Spleen (tissue), 11 donors: Measurements from ENCODE around the gene PITPNC1. TPM values are rescaled to one million over a fixed set of nuclear protein-coding genes. Genes with fewer than 3 reads are reported as not detected.

Experiments used
- DNase-seq: peaks from one replicate; pipeline ENCODE4 v3.0.0-alpha.2; 2020
- H3K27ac ChIP-seq, 8 donors: fragments of 200-600 bp; sonication (generic) in 7 of 8; 1 replicate in 4 of 8; 2 replicates in 4 of 8; pipeline versions ENCODE4 v1.5.0 to v1.8.0; 2016 to 2021; ENCODE audit warnings: inconsistent platforms in 4 of 8, mild to moderate bottlenecking in 4 of 8, moderate library complexity in 1 of 8
- H3K27me3 ChIP-seq, 7 donors: fragments of 200-600 bp; sonication (generic) in 6 of 7; replicated peaks in 1 of 7; 1 replicate in 4 of 7; 2 replicates in 3 of 7; pipeline versions ENCODE4 v1.5.0 to v1.8.0; 2016 to 2021; ENCODE audit warnings: inconsistent platforms in 3 of 7, mild to moderate bottlenecking in 1 of 7
- H3K36me3 ChIP-seq, 6 donors: fragments of 200-600 bp; sonication (generic) in 5 of 6; 1 replicate in 4 of 6; 2 replicates in 2 of 6; pipeline versions ENCODE4 v1.5.0 to v1.8.0; 2016 to 2021; ENCODE audit warnings: inconsistent platforms in 2 of 6
- H3K4me1 ChIP-seq, 6 donors: fragments of 200-600 bp; sonication (generic) in 5 of 6; 1 replicate in 3 of 6; 2 replicates in 3 of 6; pipeline versions ENCODE4 v1.5.0 to v1.8.0; 2016 to 2021; ENCODE audit warnings: inconsistent platforms in 3 of 6
- H3K4me3 ChIP-seq, 8 donors: fragments of 200-600 bp; sonication (generic) in 7 of 8; 1 replicate in 4 of 8; 2 replicates in 4 of 8; pipeline versions ENCODE4 v1.5.0 to v1.8.0; 2016 to 2021; ENCODE audit warnings: inconsistent platforms in 4 of 8, mild to moderate bottlenecking in 4 of 8, moderate library complexity in 2 of 8
- H3K9me3 ChIP-seq, 8 donors: fragments of 200-600 bp; sonication (generic) in 7 of 8; 1 replicate in 4 of 8; 2 replicates in 4 of 8; pipeline versions ENCODE4 v1.5.0 to v1.8.0; 2016 to 2021; ENCODE audit warnings: inconsistent platforms in 4 of 8
- POLR2A ChIP-seq, 3 donors: fragments of 450-650 bp; IDR thresholded peaks; one replicate each; pipeline ENCODE4 v1.5.1; 2017; ENCODE audit warnings: antibody characterized with exemption in 3 of 3, mild to moderate bottlenecking in 1 of 3
- POLR2AphosphoS5 ChIP-seq, 3 donors: sonication (generic); formaldehyde crosslinking; IDR thresholded peaks; one replicate each; pipeline ENCODE4 v1.5.1; 2017; ENCODE audit warnings: antibody characterized with exemption in 3 of 3
- WGBS, 5 donors: extraction: QIAGEN DNeasy Blood & Tissue Kit in 3 of 5; methylation state at CpG; one replicate each; pipeline versions ENCODE4 v1.1.5 to v1.1.7; 2013 to 2018; 5-methylcytosine and 5-hydroxymethylcytosine counted together
- intact Hi-C: fragments of 100-400 bp; cut with DNase I; formaldehyde crosslinking; loops from one replicate; pipeline ENCODE4 v1.15.0; 2023; ENCODE audit warnings: low total_unique reads
- polyA plus RNA-seq, 3 donors: library from polyadenylated mRNA; stranded (reverse); fragments of 200-250 nt; gene quantifications; one replicate each; pipeline ENCODE4 v1.2.1, GENCODE V29; 2013
- total RNA-seq, 7 donors: library from RNA; depleted of rRNA in 3 of 7; stranded (reverse); fragments of >200 nt in 3 of 7; fragmentation: NEBNext Ultra II Directional in 4 of 7; extraction: Animal tissue kit (Norgen Biotek cat#: 25700) in 4 of 7; gene quantifications; one replicate each; pipeline versions ENCODE4 v1.1.0 to v1.2.1, GENCODE V29; 2016 to 2021
- TF ChIP-seq, protein P1 (sequence below), 11 experiments: fragments of 200-600 bp in 7 of 11; fragments of 450-650 bp in 4 of 11; sonication (generic) in 4 of 11; IDR thresholded peaks in 8 of 11; conservative IDR thresholded peaks in 3 of 11; 1 replicate in 7 of 11; 2 replicates in 4 of 11; pipeline versions ENCODE4 v1.4.0 to v1.8.0; 2016 to 2021; ENCODE audit warnings: antibody characterized with exemption in 11 of 11, inconsistent platforms in 4 of 11, mild to moderate bottlenecking in 1 of 11
- donor health status: healthy with polysubstance abuse.
- donor health status: DM: no; HTN: no; CAD: no; lungs with moderate emphysema.
- donor health status: DM: no; HTN: no; CAD: no.
- donor health status: Bipolar disorder and iron deficiency.
- donor health status: healthy.
- donor health status: DM: no; HTN: no; CAD: no.
- donor health status: DM: yes; HTN: yes; CAD: no.

The PITPNC1 gene
- total and polyA plus RNA-seq, 10 donors, result 5.8 to 33.8 (median 18.8) TPM

DNA sequence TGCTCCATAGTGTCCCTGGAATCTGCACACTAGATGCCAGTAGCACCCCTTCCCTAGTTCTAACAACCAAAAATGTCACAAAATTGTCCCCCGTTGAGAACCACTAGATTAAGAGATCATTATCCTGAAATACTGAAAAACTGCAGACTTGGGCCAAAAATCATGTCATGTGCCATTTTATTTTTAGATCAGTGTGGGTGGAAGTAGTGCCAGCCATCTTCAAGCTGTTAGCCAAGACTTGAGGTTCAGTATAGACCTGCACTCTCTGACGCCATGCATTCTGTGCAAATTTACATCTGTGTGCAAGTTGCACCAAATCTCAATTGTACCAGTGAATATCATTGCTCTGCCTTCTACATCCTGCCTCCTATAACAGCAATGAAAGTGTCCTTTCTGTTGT, 309.2 kb downstream of the PITPNC1 start:
- Histone ChIP-seq H3K4me1 (peaks cover 0 to 6% (median 4%) of the 10 kb centered on the region in 6 donors), H3K36me3 (peaks cover 0 to 12% (median 0%) of the 10 kb centered on the region in 6 donors), H3K27me3 (no peaks in the 10 kb centered on the region), H3K27ac (no peak overlapping the region), H3K4me3 (no peak overlapping the region), H3K9me3 (no peaks in the 10 kb centered on the region)
- TF ChIP-seq, protein P1, sequence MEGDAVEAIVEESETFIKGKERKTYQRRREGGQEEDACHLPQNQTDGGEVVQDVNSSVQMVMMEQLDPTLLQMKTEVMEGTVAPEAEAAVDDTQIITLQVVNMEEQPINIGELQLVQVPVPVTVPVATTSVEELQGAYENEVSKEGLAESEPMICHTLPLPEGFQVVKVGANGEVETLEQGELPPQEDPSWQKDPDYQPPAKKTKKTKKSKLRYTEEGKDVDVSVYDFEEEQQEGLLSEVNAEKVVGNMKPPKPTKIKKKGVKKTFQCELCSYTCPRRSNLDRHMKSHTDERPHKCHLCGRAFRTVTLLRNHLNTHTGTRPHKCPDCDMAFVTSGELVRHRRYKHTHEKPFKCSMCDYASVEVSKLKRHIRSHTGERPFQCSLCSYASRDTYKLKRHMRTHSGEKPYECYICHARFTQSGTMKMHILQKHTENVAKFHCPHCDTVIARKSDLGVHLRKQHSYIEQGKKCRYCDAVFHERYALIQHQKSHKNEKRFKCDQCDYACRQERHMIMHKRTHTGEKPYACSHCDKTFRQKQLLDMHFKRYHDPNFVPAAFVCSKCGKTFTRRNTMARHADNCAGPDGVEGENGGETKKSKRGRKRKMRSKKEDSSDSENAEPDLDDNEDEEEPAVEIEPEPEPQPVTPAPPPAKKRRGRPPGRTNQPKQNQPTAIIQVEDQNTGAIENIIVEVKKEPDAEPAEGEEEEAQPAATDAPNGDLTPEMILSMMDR (IDR thresholded peaks at IDR 0.05 in 8 of 11, conservative IDR thresholded peaks at IDR 0.05 in 3 of 11), result no peak
- TF ChIP-seq POLR2A (IDR thresholded peaks at IDR 0.05) (no peak), POLR2AphosphoS5 (IDR thresholded peaks at IDR 0.05) (no peak)
- WGBS, 5 donors, result 73 to 85% (median 81%) methylated on average over 2 of the region's 2 CpGs
- no peak for DNase-seq
- intact Hi-C loops, result loop anchor here (5.0 kb wide), 1 partner anchor 309 kb away; the partner anchor contains the start of gene PITPNC1

DNA sequence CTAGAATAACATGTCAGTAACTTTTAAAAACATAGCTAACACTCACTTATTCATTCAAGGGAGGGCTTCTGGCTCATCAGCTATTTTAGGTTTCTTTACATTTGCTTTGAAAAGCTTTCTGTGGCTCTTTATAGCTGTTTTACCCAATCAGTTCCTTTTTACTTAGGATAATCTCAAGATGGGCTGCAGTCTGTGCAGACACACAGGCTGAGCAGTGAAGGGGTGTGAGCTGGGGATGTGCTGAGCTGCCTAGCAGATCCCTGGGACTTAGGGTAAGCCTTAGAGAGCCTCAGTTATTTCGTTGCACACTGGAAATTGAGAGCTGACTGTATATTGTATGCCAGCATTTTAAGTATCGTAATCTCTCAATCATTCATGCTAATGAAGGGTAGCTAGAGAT, 310.4 kb downstream of the PITPNC1 start:
- peaks cover 0 to 16% (median 0%) of the 10 kb centered on the region in 6 donors for H3K36me3 ChIP-seq
- H3K27me3 ChIP-seq, result no peaks in the 10 kb centered on the region

DNA sequence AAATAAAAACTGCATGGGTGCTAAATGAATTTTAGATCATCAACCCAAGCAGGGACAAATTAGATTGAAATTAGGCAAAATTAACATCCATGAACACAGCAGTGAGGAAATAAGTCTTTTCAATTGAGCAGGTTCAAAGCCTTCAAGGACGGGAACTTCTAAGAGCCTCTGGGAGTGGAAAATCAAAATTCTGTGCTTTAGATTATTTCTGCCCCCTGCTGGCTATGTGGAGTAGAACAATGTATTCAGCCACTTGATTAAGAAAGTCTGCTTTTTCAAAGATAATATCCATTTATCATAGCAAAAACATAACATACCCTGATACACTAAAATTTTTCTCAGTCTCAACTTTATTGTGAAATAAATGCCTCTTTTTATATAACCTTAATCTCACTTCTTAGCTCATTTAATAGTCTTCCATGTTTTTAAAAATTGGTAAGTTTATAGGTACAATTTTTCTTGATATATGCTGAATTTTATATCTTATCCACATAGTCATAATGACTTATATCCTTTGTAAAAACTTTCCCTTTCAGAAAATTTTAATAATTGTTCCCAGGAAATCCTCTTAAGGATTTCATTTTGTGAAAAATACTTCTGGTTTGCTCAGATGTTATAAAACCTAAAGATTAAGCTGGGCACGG, 312.6 kb downstream of the PITPNC1 start:
- WGBS, 5 donors, result 44 to 51% (median 50%) methylated on average over 2 of the region's 2 CpGs
- peaks cover 0 to 34% (median 6%) of the 10 kb centered on the region in 6 donors for H3K36me3 ChIP-seq
- no peaks in the 10 kb centered on the region for H3K27me3 ChIP-seq
- no peak overlapping the region for H3K27ac ChIP-seq
- H3K4me3 ChIP-seq, result no peak overlapping the region
- intact Hi-C loops, result loop anchor here (5.0 kb wide), 1 partner anchor 312 kb away; the partner anchor contains the start of gene PITPNC1
- H3K4me1 ChIP-seq, result peaks cover 0 to 6% (median 4%) of the 10 kb centered on the region in 6 donors
- TF ChIP-seq POLR2AphosphoS5 (IDR thresholded peaks at IDR 0.05), result no peak
- TF ChIP-seq, protein P1 (IDR thresholded peaks at IDR 0.05 in 8 of 11, conservative IDR thresholded peaks at IDR 0.05 in 3 of 11), result peak; percentile 28 to 82 (median 77)
- DNase-seq, result no peak
- no peaks in the 10 kb centered on the region for H3K9me3 ChIP-seq

More for the DNA sequence above, 310.4 kb downstream of the PITPNC1 start:
- 86 to 96% (median 95%) methylated on average over 2 of the region's 2 CpGs for WGBS, 5 donors
- intact Hi-C loops, result loop anchor here (5.0 kb wide), 1 partner anchor 310 kb away; the partner anchor contains the start of gene PITPNC1
- Histone ChIP-seq H3K9me3 (no peaks in the 10 kb centered on the region), H3K4me3 (no peak overlapping the region), H3K4me1 (peaks cover 0 to 6% (median 4%) of the 10 kb centered on the region in 6 donors), H3K27ac (no peak overlapping the region)
- TF ChIP-seq POLR2A (IDR thresholded peaks at IDR 0.05) (no peak), POLR2AphosphoS5 (IDR thresholded peaks at IDR 0.05) (no peak)
- TF ChIP-seq, protein P1 (IDR thresholded peaks at IDR 0.05 in 8 of 11, conservative IDR thresholded peaks at IDR 0.05 in 3 of 11), result no peak
- DNase-seq, result no peak

DNA sequence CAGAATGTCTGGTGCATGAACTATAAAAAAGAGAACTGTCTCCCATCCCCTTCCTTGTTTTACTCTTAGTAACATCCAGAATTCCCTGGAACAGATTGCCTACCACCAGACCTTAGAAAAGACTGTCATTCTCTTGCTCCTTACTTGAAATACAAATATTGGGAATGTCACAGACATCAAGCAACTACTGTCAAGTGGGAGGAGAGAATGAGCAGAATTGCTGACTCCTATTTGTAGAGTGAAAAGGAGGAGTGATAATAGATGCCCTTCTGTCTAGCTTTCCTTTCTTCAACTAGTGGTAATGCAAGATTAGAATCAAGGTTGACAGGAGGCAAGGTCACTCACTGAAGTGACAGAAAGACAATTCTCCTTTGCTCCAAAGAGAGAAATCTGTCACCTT, 316.7 kb downstream of the PITPNC1 start:
- Histone ChIP-seq H3K27me3 (no peaks in the 10 kb centered on the region), H3K36me3 (peaks cover 0 to 21% (median 6%) of the 10 kb centered on the region in 6 donors), H3K27ac (no peak overlapping the region), H3K4me3 (no peak overlapping the region), H3K9me3 (no peaks in the 10 kb centered on the region), H3K4me1 (peaks cover 0 to 6% (median 4%) of the 10 kb centered on the region in 6 donors)
- TF ChIP-seq POLR2A (IDR thresholded peaks at IDR 0.05) (no peak), POLR2AphosphoS5 (IDR thresholded peaks at IDR 0.05) (no peak)
- TF ChIP-seq, protein P1 (IDR thresholded peaks at IDR 0.05 in 8 of 11, conservative IDR thresholded peaks at IDR 0.05 in 3 of 11), result no peak
- intact Hi-C loops, result no loop called here
- no peak for DNase-seq
